Measurements from ENCODE around the gene ZBED2. TPM values are rescaled to one million over a fixed set of nuclear protein-coding genes. Genes with fewer than 3 reads are reported as not detected.

Gene ZBED2
- total RNA-seq, 1 experiment from 2014 or later, result 0.69 TPM

- H2AFZ ChIP-seq (ENCODE audit: low read length), result 0 out of 2 replicates have a peak overlapping the region, but pooled peaks have one; percentile 7
- H4K20me1 ChIP-seq (ENCODE audit: low read length), result no peaks in the 10 kb centered on the region
- ChIA-PET POLR2A (ENCODE audit: unreplicated experiment) (interaction anchor here (0.5 kb wide), 1 partner anchor 168 kb away, joined by 4 read pairs; no protein-coding TSS in a partner anchor), CTCF (no interaction called here)
- H3K4me3 ChIP-seq (ENCODE audit: low read length), result no peak overlapping the region
- peak overlapping the region; percentile 7; the same call in 1 of the 2 replicates for H3K9ac ChIP-seq (ENCODE audit: low read length)
- peak; percentile 76 for DNase-seq
- no peaks in the 10 kb centered on the region for H3K36me3 ChIP-seq (ENCODE audit: low read depth, low read length)
- H3K79me2 ChIP-seq (ENCODE audit: low read length), result no peaks in the 10 kb centered on the region
- no peaks in the 10 kb centered on the region for H3F3A ChIP-seq (ENCODE audit: low read length, unreplicated experiment)
- intact Hi-C loops (cut with micrococcal nuclease), result no loop called here
- no peak for TF ChIP-seq EZH2phosphoT487 (IDR thresholded peaks at IDR 0.05; ENCODE audit: borderline replicate concordance, low read length)
- no peak for TF ChIP-seq CTCF (conservative IDR thresholded peaks at IDR 0.05; ENCODE audit: low read depth, low read length)
- no peak for TF ChIP-seq EZH2 (IDR thresholded peaks at IDR 0.05; ENCODE audit: low read length, unreplicated experiment)
- BruUV-seq (replicated peaks), result no TSS peak
- H3K9me2 ChIP-seq (replicated peaks; ENCODE audit: low read length), result no peaks in the 10 kb centered on the region
- H3K27ac ChIP-seq (ENCODE audit: low read length), result peak overlapping the region; percentile 62
- H3K9me3 ChIP-seq (ENCODE audit: low read length), result no peaks in the 10 kb centered on the region
- no peaks in the 10 kb centered on the region for H3K27me3 ChIP-seq (ENCODE audit: low read length)
- peaks cover 36% of the 10 kb centered on the region for H3K4me1 ChIP-seq (ENCODE audit: insufficient read depth, low read length)
- ATAC-seq, result peak; percentile 51
- H3K4me2 ChIP-seq (ENCODE audit: low read length), result 0 out of 2 replicates have a peak overlapping the region, but pooled peaks have one; percentile 26
These were observed 12.2 kb upstream of the ZBED2 start for GRCh38 chr3:111607240-111607920.

- CTCF ChIA-PET, result no interaction called here
- Histone ChIP-seq H2AFZ (ENCODE audit: low read length) (no peak overlapping the region), H3K9me3 (ENCODE audit: low read length) (no peaks in the 10 kb centered on the region), H3K9me2 (replicated peaks; ENCODE audit: low read length) (no peaks in the 10 kb centered on the region), H3K4me3 (ENCODE audit: low read length) (no peak overlapping the region), H4K20me1 (ENCODE audit: low read length) (no peaks in the 10 kb centered on the region), H3K27me3 (ENCODE audit: low read length) (no peaks in the 10 kb centered on the region), H3K79me2 (ENCODE audit: low read length) (no peaks in the 10 kb centered on the region), H3K4me2 (ENCODE audit: low read length) (no peak overlapping the region), H3K9ac (ENCODE audit: low read length) (no peak overlapping the region), H3K36me3 (ENCODE audit: low read depth, low read length) (no peaks in the 10 kb centered on the region), H3K27ac (ENCODE audit: low read length) (peak overlapping the region; percentile 39), H3K4me1 (ENCODE audit: insufficient read depth, low read length) (peaks cover 49% of the 10 kb centered on the region), H3F3A (ENCODE audit: low read length, unreplicated experiment) (no peaks in the 10 kb centered on the region)
- no peak for TF ChIP-seq EZH2 (IDR thresholded peaks at IDR 0.05; ENCODE audit: low read length, unreplicated experiment)
- no peak for TF ChIP-seq EZH2phosphoT487 (IDR thresholded peaks at IDR 0.05; ENCODE audit: borderline replicate concordance, low read length)
- no peak for TF ChIP-seq CTCF (conservative IDR thresholded peaks at IDR 0.05; ENCODE audit: low read depth, low read length)
- peak; percentile 25; the same call in 1 of the 2 replicates for ATAC-seq
- BruUV-seq (replicated peaks), result no TSS peak
- POLR2A ChIA-PET (ENCODE audit: unreplicated experiment), result no interaction called here
- no peak for DNase-seq
- intact Hi-C loops (cut with micrococcal nuclease), result no loop called here
These were observed 10.3 kb upstream of the ZBED2 start for GRCh38 chr3:111605493-111605892.

GRCh38 chr3:111605018-111605417 is 9.9 kb upstream of the ZBED2 start:
- Histone ChIP-seq H3K27ac (ENCODE audit: low read length) (peak overlapping the region; percentile 39), H3K9me2 (replicated peaks; ENCODE audit: low read length) (no peaks in the 10 kb centered on the region), H3K9ac (ENCODE audit: low read length) (no peak overlapping the region), H3K36me3 (ENCODE audit: low read depth, low read length) (no peaks in the 10 kb centered on the region), H3K4me3 (ENCODE audit: low read length) (no peak overlapping the region), H3K27me3 (ENCODE audit: low read length) (no peaks in the 10 kb centered on the region), H3K4me1 (ENCODE audit: insufficient read depth, low read length) (peaks cover 49% of the 10 kb centered on the region), H3K4me2 (ENCODE audit: low read length) (no peak overlapping the region), H3F3A (ENCODE audit: low read length, unreplicated experiment) (no peaks in the 10 kb centered on the region), H3K79me2 (ENCODE audit: low read length) (no peaks in the 10 kb centered on the region), H2AFZ (ENCODE audit: low read length) (no peak overlapping the region), H4K20me1 (ENCODE audit: low read length) (no peaks in the 10 kb centered on the region), H3K9me3 (ENCODE audit: low read length) (no peaks in the 10 kb centered on the region)
- peak; percentile 79 for DNase-seq
- intact Hi-C loops (cut with micrococcal nuclease), result no loop called here
- ChIA-PET POLR2A (ENCODE audit: unreplicated experiment) (no interaction called here), CTCF (interaction anchor here (0.5 kb wide), 1 partner anchor 104 kb away, joined by 4 read pairs; no protein-coding TSS in a partner anchor)
- peak; percentile 56 for ATAC-seq
- no peak for TF ChIP-seq CTCF (conservative IDR thresholded peaks at IDR 0.05; ENCODE audit: low read depth, low read length)
- TF ChIP-seq EZH2 (IDR thresholded peaks at IDR 0.05; ENCODE audit: low read length, unreplicated experiment), result no peak
- BruUV-seq (replicated peaks), result no TSS peak
